K562 (cell line): Measurements from ENCODE around the gene DALRD3.

Experiments used
- CSDE1 ChIP-seq, 2 experiments: fragments of 450-650 bp; IDR thresholded peaks; 2 replicates each; pipeline ENCODE4 v1.6.1; 2016; ENCODE audit warnings: mild to moderate bottlenecking in 1 of 2
- E2F1 ChIP-seq: sonication (generic); formaldehyde crosslinking; IDR thresholded peaks from 2 replicates; pipeline ENCODE4 v1.8.1; 2023; ENCODE audit warnings: mild to moderate bottlenecking, missing genetic modification reagents, moderate library complexity
- FOXA3 ChIP-seq, 2 experiments: fragments of 450-650 bp in 1 of 2; sonication (generic) in 1 of 2; formaldehyde crosslinking; IDR thresholded peaks in 1 of 2; conservative IDR thresholded peaks in 1 of 2; 2 replicates each; pipeline versions ENCODE4 v1.4.0 to v1.8.0; 2020 to 2022; ENCODE audit warnings: mild to moderate bottlenecking in 2 of 2, missing genetic modification reagents in 1 of 2
- HBP1 ChIP-seq: fragments of 450-650 bp; formaldehyde crosslinking; IDR thresholded peaks from 2 replicates; pipeline ENCODE4 v1.4.0; 2022; ENCODE audit warnings: missing genetic modification characterization
- SMARCB1 ChIP-seq: IDR thresholded peaks from 2 replicates; pipeline ENCODE4 v1.6.1; 2011; ENCODE audit warnings: improper control_type of control experiment, low read depth; ENCODE audit not compliant: insufficient read length
- SMC3 ChIP-seq: conservative IDR thresholded peaks from 2 replicates; pipeline ENCODE4 v1.6.1; 2011; ENCODE audit warnings: low read depth, low read length, improper control_type of control experiment; ENCODE audit not compliant: insufficient read depth
- TFAM ChIP-seq: fragments of 250-450 bp; sonication (Bioruptor Pico); conservative IDR thresholded peaks from 2 replicates; pipeline ENCODE4 v1.5.0; 2021; ENCODE audit warnings: mild to moderate bottlenecking, moderate library complexity
- USF2 ChIP-seq: sonication (generic); formaldehyde crosslinking; IDR thresholded peaks from 2 replicates; pipeline ENCODE4 v1.5.0; 2020; ENCODE audit warnings: missing genetic modification reagents
- ZBTB33 ChIP-seq: sonication (generic); formaldehyde crosslinking; IDR thresholded peaks from 2 replicates; pipeline ENCODE4 v1.8.1; 2023; ENCODE audit warnings: mild to moderate bottlenecking, missing genetic modification reagents
- ZFP91 ChIP-seq: sonication (generic); formaldehyde crosslinking; IDR thresholded peaks from 2 replicates; pipeline ENCODE4 v1.8.0; 2022; ENCODE audit warnings: mild to moderate bottlenecking, missing genetic modification reagents

GRCh38 chr3:49030321-49030720 is 11.9 kb upstream of the DALRD3 start:
- TF ChIP-seq CSDE1 (IDR thresholded peaks at IDR 0.05) (no peak), USF2 (CRISPR knock-in tag) (no peak), SMC3 (no peak), HBP1 (no peak), ZBTB33 (CRISPR knock-in tag) (no peak), SMARCB1 (no peak), TFAM (CRISPR knock-in tag) (no peak), E2F1 (CRISPR knock-in tag) (no peak), FOXA3 (CRISPR knock-in tag; conservative IDR thresholded peaks at IDR 0.05 in 1 of 2, IDR thresholded peaks at IDR 0.05 in 1 of 2) (no peak), ZFP91 (CRISPR knock-in tag) (no peak)
